Measurements from ENCODE around the gene LACRT. TPM values are rescaled to one million over a fixed set of nuclear protein-coding genes. Genes with fewer than 3 reads are reported as not detected.
"Not testable (repeated sequence)": the region's sequence is repeated elsewhere in the genome, so short reads cannot be mapped to it uniquely, and the experiment has no call there.

LACRT gene
- total RNA-seq, 5 donors from 2014 or later (not counting 1 experiment from before 2014, with no cell fraction given) = not detected

- H3K27ac ChIP-seq (ENCODE audit: low read length); H3K4me3 Mint-ChIP-seq; POLR2A ChIA-PET; H3K27ac Mint-ChIP-seq; DNase-seq; H3K36me3 ChIP-seq (ENCODE audit: control insufficient read depth in 2 of 2, extremely low read depth in 1 of 2, insufficient read depth in 1 of 2, low read length in 1 of 2); ATAC-seq (replicated peaks in 1 of 4); H3K4me1 ChIP-seq (ENCODE audit: control insufficient read depth in 1 of 2, extremely low read depth in 1 of 2, insufficient read depth in 2 of 2, low read length in 2 of 2); H3K4me3 ChIP-seq (ENCODE audit: control insufficient read depth in 1 of 2, extremely low read depth in 1 of 2, low read length in 1 of 2); H3K9me3 ChIP-seq; H3K4me1 Mint-ChIP-seq; H3K27me3 ChIP-seq (replicated peaks in 1 of 2; ENCODE audit: control insufficient read depth in 2 of 2, extremely low read depth in 1 of 2, insufficient read depth in 2 of 2, low read length in 1 of 2); CTCF ChIA-PET; H3K9me3 Mint-ChIP-seq; H3K36me3 Mint-ChIP-seq: not testable (repeated sequence)
- no CpG with 5 or more reads among the region's 3 CpGs for WGBS (ENCODE audit: insufficient coverage)
- H3K27me3 Mint-ChIP-seq = peaks cover 10 to 18% of the 10 kb centered on the region in 2 donors
These were observed 30.4 kb upstream of the LACRT start for GRCh38 chr12:54665022-54665635.

GRCh38 chr12:54663603-54664002 lies 28.9 kb upstream of the LACRT start:
- H3K36me3 ChIP-seq (ENCODE audit: control insufficient read depth in 2 of 2, extremely low read depth in 1 of 2, insufficient read depth in 1 of 2, low read length in 1 of 2) = no peaks in the 10 kb centered on the region
- DNase-seq (no peak), ATAC-seq (replicated peaks in 1 of 4) (no peak)
- H3K4me1 Mint-ChIP-seq = no peaks in the 10 kb centered on the region
- H3K4me1 ChIP-seq (ENCODE audit: control insufficient read depth in 1 of 2, extremely low read depth in 1 of 2, insufficient read depth in 2 of 2, low read length in 2 of 2) = no peaks in the 10 kb centered on the region
- no peak overlapping the region for H3K4me3 ChIP-seq (ENCODE audit: control insufficient read depth in 1 of 2, extremely low read depth in 1 of 2, low read length in 1 of 2)
- no peaks in the 10 kb centered on the region for H3K36me3 Mint-ChIP-seq
- H3K27ac Mint-ChIP-seq = no peak overlapping the region
- H3K27ac ChIP-seq (ENCODE audit: low read length) = no peak overlapping the region
- H3K27me3 Mint-ChIP-seq = peaks cover 8 to 24% of the 10 kb centered on the region in 2 donors
- ChIA-PET POLR2A (no interaction called here), CTCF (interaction anchor here in 1 of 2 donors (0.6 kb wide), 1 partner anchor 534 kb away, joined by 3 read pairs; no protein-coding TSS in a partner anchor)
- peaks cover 0 to 11% of the 10 kb centered on the region in 2 experiments for H3K27me3 ChIP-seq (replicated peaks in 1 of 2; ENCODE audit: control insufficient read depth in 2 of 2, extremely low read depth in 1 of 2, insufficient read depth in 2 of 2, low read length in 1 of 2)
- H3K9me3 Mint-ChIP-seq = no peaks in the 10 kb centered on the region
- H3K9me3 ChIP-seq = no peaks in the 10 kb centered on the region
- H3K4me3 Mint-ChIP-seq = no peak overlapping the region
- WGBS (ENCODE audit: insufficient coverage) = no CpG with 5 or more reads among the region's 3 CpGs

- H3K36me3 ChIP-seq (ENCODE audit: control insufficient read depth in 2 of 2, extremely low read depth in 1 of 2, insufficient read depth in 1 of 2, low read length in 1 of 2) = no peaks in the 10 kb centered on the region
- ATAC-seq (replicated peaks in 1 of 4) = no peak
- no peak overlapping the region for H3K27ac ChIP-seq (ENCODE audit: low read length)
- H3K4me1 ChIP-seq (ENCODE audit: control insufficient read depth in 1 of 2, extremely low read depth in 1 of 2, insufficient read depth in 2 of 2, low read length in 2 of 2) = no peaks in the 10 kb centered on the region
- peaks cover 0 to 26% of the 10 kb centered on the region in 2 experiments for H3K27me3 ChIP-seq (replicated peaks in 1 of 2; ENCODE audit: control insufficient read depth in 2 of 2, extremely low read depth in 1 of 2, insufficient read depth in 2 of 2, low read length in 1 of 2)
- 60% methylated on average over 1 of the region's 3 CpGs for WGBS (ENCODE audit: insufficient coverage)
- Mint-ChIP-seq H3K4me3 (no peak overlapping the region), H3K9me3 (no peaks in the 10 kb centered on the region), H3K36me3 (no peaks in the 10 kb centered on the region), H3K27ac (no peak overlapping the region), H3K27me3 (peaks cover 10 to 29% of the 10 kb centered on the region in 2 donors), H3K4me1 (no peaks in the 10 kb centered on the region)
- ChIA-PET CTCF (no interaction called here), POLR2A (interaction anchor here in 1 of 2 donors (0.6 kb wide), 1 partner anchor 1149 kb away, joined by 4 read pairs; no protein-coding TSS in a partner anchor)
- H3K4me3 ChIP-seq (ENCODE audit: control insufficient read depth in 1 of 2, extremely low read depth in 1 of 2, low read length in 1 of 2) = no peak overlapping the region
- no peak for DNase-seq
- no peaks in the 10 kb centered on the region for H3K9me3 ChIP-seq
These were observed 27.3 kb upstream of the LACRT start for GRCh38 chr12:54662026-54662425.

- Mint-ChIP-seq H3K36me3 (no peaks in the 10 kb centered on the region), H3K27ac (no peak overlapping the region), H3K9me3 (no peaks in the 10 kb centered on the region), H3K4me1 (no peaks in the 10 kb centered on the region), H3K27me3 (peaks cover 16 to 27% of the 10 kb centered on the region in 2 donors), H3K4me3 (no peak overlapping the region)
- ChIA-PET POLR2A (no interaction called here), CTCF (no interaction called here)
- DNase-seq (no peak), ATAC-seq (replicated peaks in 1 of 4) (no peak)
- H3K36me3 ChIP-seq (ENCODE audit: control insufficient read depth in 2 of 2, extremely low read depth in 1 of 2, insufficient read depth in 1 of 2, low read length in 1 of 2) = no peaks in the 10 kb centered on the region
- H3K27me3 ChIP-seq (replicated peaks in 1 of 2; ENCODE audit: control insufficient read depth in 2 of 2, extremely low read depth in 1 of 2, insufficient read depth in 2 of 2, low read length in 1 of 2) = peaks cover 0 to 26% of the 10 kb centered on the region in 2 experiments
- no peaks in the 10 kb centered on the region for H3K4me1 ChIP-seq (ENCODE audit: control insufficient read depth in 1 of 2, extremely low read depth in 1 of 2, insufficient read depth in 2 of 2, low read length in 2 of 2)
- H3K4me3 ChIP-seq (ENCODE audit: control insufficient read depth in 1 of 2, extremely low read depth in 1 of 2, low read length in 1 of 2) = no peak overlapping the region
- WGBS (ENCODE audit: insufficient coverage) = 20% methylated on average over 2 of the region's 2 CpGs
- no peak overlapping the region for H3K27ac ChIP-seq (ENCODE audit: low read length)
- no peaks in the 10 kb centered on the region for H3K9me3 ChIP-seq
These were observed 26.4 kb upstream of the LACRT start for GRCh38 chr12:54661048-54661447.

GRCh38 chr12:54660320-54660962 lies 25.7 kb upstream of the LACRT start:
- Mint-ChIP-seq H3K27ac (no peak overlapping the region), H3K4me1 (no peaks in the 10 kb centered on the region), H3K9me3 (no peaks in the 10 kb centered on the region), H3K4me3 (no peak overlapping the region), H3K36me3 (no peaks in the 10 kb centered on the region), H3K27me3 (peaks cover 14 to 24% of the 10 kb centered on the region in 2 donors)
- Histone ChIP-seq H3K4me3 (ENCODE audit: control insufficient read depth in 1 of 2, extremely low read depth in 1 of 2, low read length in 1 of 2) (no peak overlapping the region), H3K4me1 (ENCODE audit: control insufficient read depth in 1 of 2, extremely low read depth in 1 of 2, insufficient read depth in 2 of 2, low read length in 2 of 2) (no peaks in the 10 kb centered on the region), H3K9me3 (no peaks in the 10 kb centered on the region), H3K36me3 (ENCODE audit: control insufficient read depth in 2 of 2, extremely low read depth in 1 of 2, insufficient read depth in 1 of 2, low read length in 1 of 2) (no peaks in the 10 kb centered on the region), H3K27ac (ENCODE audit: low read length) (no peak overlapping the region), H3K27me3 (replicated peaks in 1 of 2; ENCODE audit: control insufficient read depth in 2 of 2, extremely low read depth in 1 of 2, insufficient read depth in 2 of 2, low read length in 1 of 2) (peaks cover 0 to 26% of the 10 kb centered on the region in 2 experiments)
- ChIA-PET CTCF (no interaction called here), POLR2A (no interaction called here)
- 89% methylated on average over 2 of the region's 10 CpGs for WGBS (ENCODE audit: insufficient coverage)
- no peak for ATAC-seq (replicated peaks in 1 of 4)
- DNase-seq = no peak

GRCh38 chr12:54658306-54659264 lies 23.9 kb upstream of the LACRT start:
- Mint-ChIP-seq H3K9me3 (no peaks in the 10 kb centered on the region), H3K36me3 (no peaks in the 10 kb centered on the region), H3K4me3 (no peak overlapping the region), H3K27ac (no peak overlapping the region), H3K27me3 (peaks cover 11 to 20% of the 10 kb centered on the region in 2 donors), H3K4me1 (no peaks in the 10 kb centered on the region)
- ChIA-PET CTCF (interaction anchor here (0.5 to 1.1 kb wide), 9 partner anchors 13 to 489 kb away, joined by 3 to 5 read pairs (median 3); no protein-coding TSS in a partner anchor), POLR2A (no interaction called here)
- peak in 2 of 4 experiments; percentile 32 to 35 for ATAC-seq (replicated peaks in 1 of 4)
- Histone ChIP-seq H3K36me3 (ENCODE audit: control insufficient read depth in 2 of 2, extremely low read depth in 1 of 2, insufficient read depth in 1 of 2, low read length in 1 of 2) (no peaks in the 10 kb centered on the region), H3K27ac (ENCODE audit: low read length) (no peak overlapping the region), H3K9me3 (no peaks in the 10 kb centered on the region), H3K27me3 (replicated peaks in 1 of 2; ENCODE audit: control insufficient read depth in 2 of 2, extremely low read depth in 1 of 2, insufficient read depth in 2 of 2, low read length in 1 of 2) (peaks cover 5 to 26% of the 10 kb centered on the region in 2 experiments), H3K4me3 (ENCODE audit: control insufficient read depth in 1 of 2, extremely low read depth in 1 of 2, low read length in 1 of 2) (no peak overlapping the region), H3K4me1 (ENCODE audit: control insufficient read depth in 1 of 2, extremely low read depth in 1 of 2, insufficient read depth in 2 of 2, low read length in 2 of 2) (no peaks in the 10 kb centered on the region)
- WGBS (ENCODE audit: insufficient coverage) = 67% methylated on average over 12 of the region's 19 CpGs
- DNase-seq = peak in 28 of 35 experiments; percentile 2 to 52 (median 23)
